Measurements from ENCODE around the gene SLC2A11.
"Not testable (repeated sequence)": the region's sequence is repeated elsewhere in the genome, so short reads cannot be mapped to it uniquely, and the experiment has no call there.

SLC2A11 gene

DNA sequence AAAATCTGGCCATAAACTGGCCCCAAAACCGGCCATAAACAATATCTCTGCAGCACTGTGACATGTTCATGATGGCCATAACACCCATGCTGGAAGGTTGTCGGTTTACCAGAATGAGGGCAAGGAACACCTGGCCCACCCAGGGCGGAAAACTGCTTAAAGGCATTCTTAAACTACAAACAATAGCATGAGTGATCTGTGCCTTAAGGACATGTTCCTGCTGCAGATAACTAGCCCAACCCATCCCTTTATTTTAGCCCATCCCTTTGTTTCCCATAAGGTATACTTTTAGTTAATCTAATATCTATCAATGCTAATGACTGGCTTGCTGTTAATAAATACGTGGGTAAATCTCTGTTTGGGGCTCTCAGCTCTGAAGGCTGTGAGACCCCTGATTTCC is 42.6 kb downstream of the SLC2A11 start:
- H3K4me2 ChIP-seq (ENCODE audit: low read length); H4K8ac ChIP-seq (ENCODE audit: low read depth, low read length); H3K9ac ChIP-seq (ENCODE audit: low read length); H2AFZ ChIP-seq (ENCODE audit: insufficient read depth, low read length, poor library complexity); H2BK120ac ChIP-seq (ENCODE audit: insufficient read depth, low read length, poor library complexity); H3K4ac ChIP-seq (ENCODE audit: low read depth, low read length); H2BK12ac ChIP-seq (ENCODE audit: low read length); DNase-seq; H3K79me2 ChIP-seq (ENCODE audit: control insufficient read depth, insufficient read depth, low read length, poor library complexity); H3K27ac ChIP-seq (ENCODE audit: low read depth, low read length); H2AK5ac ChIP-seq (ENCODE audit: low read length); H3K79me1 ChIP-seq (ENCODE audit: low read length); H3K23ac ChIP-seq (ENCODE audit: low read length); H4K12ac ChIP-seq (ENCODE audit: low read depth, low read length); H3K14ac ChIP-seq (ENCODE audit: low read length); H3K4me3 ChIP-seq (ENCODE audit: low read depth, low read length); H3K27me3 ChIP-seq (ENCODE audit: insufficient read depth, low read length); H3K18ac ChIP-seq (ENCODE audit: low read length); H3K4me1 ChIP-seq (ENCODE audit: control insufficient read depth in 1 of 2, insufficient read depth in 2 of 2, low read length in 2 of 2); H2BK5ac ChIP-seq (ENCODE audit: low read depth, low read length, poor library complexity); H3K9me3 ChIP-seq (ENCODE audit: insufficient read depth, low read depth, low read length); H4K91ac ChIP-seq (ENCODE audit: low read depth, low read length): not testable (repeated sequence)
- peaks cover 19 to 21% of the 10 kb centered on the region in 2 experiments for H3K36me3 ChIP-seq (ENCODE audit: control insufficient read depth in 1 of 2, insufficient read depth in 2 of 2, low read length in 2 of 2)
- no CpG with 5 or more reads among the region's 4 CpGs for WGBS (ENCODE audit: extremely low coverage, insufficient coverage, insufficient read length)

DNA sequence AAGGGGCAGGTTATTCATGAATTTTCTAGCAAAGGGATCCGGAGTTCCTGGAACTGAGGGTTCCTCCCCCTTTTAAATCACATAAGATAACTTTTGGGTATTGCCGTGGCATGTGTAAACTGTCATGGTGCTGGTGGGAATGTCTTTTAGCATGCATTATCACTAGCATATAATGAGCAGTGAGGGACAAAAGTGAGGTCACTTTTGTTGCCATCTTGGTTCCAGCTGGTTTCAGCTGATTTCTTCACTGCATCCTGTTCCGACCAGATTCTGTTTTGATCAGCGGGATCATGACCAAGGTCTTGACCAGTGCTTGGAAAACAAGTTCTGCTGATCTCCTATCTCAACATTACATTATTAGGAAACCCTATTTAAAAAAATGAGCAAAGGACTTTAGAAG is 43.9 kb downstream of the SLC2A11 start:
- Histone ChIP-seq H3K23ac (ENCODE audit: low read length) (no peak overlapping the region), H2BK120ac (ENCODE audit: insufficient read depth, low read length, poor library complexity) (no peak overlapping the region), H3K14ac (ENCODE audit: low read length) (no peak overlapping the region), H3K4me3 (ENCODE audit: low read depth, low read length) (no peak overlapping the region), H3K4me1 (ENCODE audit: control insufficient read depth in 1 of 2, insufficient read depth in 2 of 2, low read length in 2 of 2) (no peaks in the 10 kb centered on the region), H4K8ac (ENCODE audit: low read depth, low read length) (no peak overlapping the region), H4K91ac (ENCODE audit: low read depth, low read length) (no peak overlapping the region), H2AK5ac (ENCODE audit: low read length) (no peak overlapping the region), H3K27me3 (ENCODE audit: insufficient read depth, low read length) (no peaks in the 10 kb centered on the region), H2AFZ (ENCODE audit: insufficient read depth, low read length, poor library complexity) (no peak overlapping the region), H3K9ac (ENCODE audit: low read length) (no peak overlapping the region), H3K18ac (ENCODE audit: low read length) (no peak overlapping the region), H3K4ac (ENCODE audit: low read depth, low read length) (no peak overlapping the region), H4K12ac (ENCODE audit: low read depth, low read length) (no peak overlapping the region), H3K4me2 (ENCODE audit: low read length) (no peak overlapping the region), H3K36me3 (ENCODE audit: control insufficient read depth in 1 of 2, insufficient read depth in 2 of 2, low read length in 2 of 2) (peaks cover 7 to 9% of the 10 kb centered on the region in 2 experiments), H3K9me3 (ENCODE audit: insufficient read depth, low read depth, low read length) (peaks cover 3% of the 10 kb centered on the region), H3K27ac (ENCODE audit: low read depth, low read length) (no peak overlapping the region), H2BK12ac (ENCODE audit: low read length) (no peak overlapping the region), H2BK5ac (ENCODE audit: low read depth, low read length, poor library complexity) (no peak overlapping the region), H3K79me1 (ENCODE audit: low read length) (no peaks in the 10 kb centered on the region), H3K79me2 (ENCODE audit: control insufficient read depth, insufficient read depth, low read length, poor library complexity) (no peaks in the 10 kb centered on the region)
- no peak for DNase-seq
- WGBS (ENCODE audit: extremely low coverage, insufficient coverage, insufficient read length) = no CpG with 5 or more reads among the region's 4 CpGs

DNA sequence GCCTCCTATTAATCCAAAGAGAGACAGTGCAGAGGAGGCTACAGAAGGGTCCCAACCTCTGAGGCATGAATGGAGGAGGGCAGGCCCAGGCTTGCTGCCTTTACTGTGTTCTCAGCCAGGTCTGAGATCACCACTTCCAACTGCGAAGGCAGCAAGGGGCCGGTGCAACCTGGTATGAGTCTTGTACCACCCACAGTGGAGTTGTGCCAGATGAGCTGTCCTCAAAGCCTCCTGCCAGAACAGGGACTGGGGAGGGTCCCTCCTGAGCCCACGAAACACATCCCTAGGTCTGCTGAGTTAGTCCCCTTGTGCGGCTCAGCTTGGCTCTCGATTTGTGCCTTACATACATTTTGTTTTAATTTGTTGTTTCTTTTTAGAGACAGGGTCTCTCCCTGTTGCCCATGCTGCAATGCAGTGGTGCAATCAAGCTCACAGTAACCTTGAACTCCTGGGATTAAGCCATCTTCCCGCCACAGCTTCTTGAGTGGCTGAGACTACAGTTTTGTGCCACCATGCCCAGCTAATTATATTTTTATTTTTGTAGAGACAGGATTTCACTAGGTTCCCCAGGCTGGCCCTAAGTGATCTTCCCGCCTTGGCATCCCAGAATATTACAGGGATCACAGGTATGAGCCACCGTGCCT is 45.8 kb downstream of the SLC2A11 start:
- DNase-seq = no peak
- no peak overlapping the region for H2AFZ ChIP-seq (ENCODE audit: insufficient read depth, low read length, poor library complexity)
- no peaks in the 10 kb centered on the region for H3K36me3 ChIP-seq (ENCODE audit: control insufficient read depth in 1 of 2, insufficient read depth in 2 of 2, low read length in 2 of 2)
- no peak overlapping the region for H4K8ac ChIP-seq (ENCODE audit: low read depth, low read length)
- no peak overlapping the region for H4K12ac ChIP-seq (ENCODE audit: low read depth, low read length)
- no peaks in the 10 kb centered on the region for H3K27me3 ChIP-seq (ENCODE audit: insufficient read depth, low read length)
- no peaks in the 10 kb centered on the region for H3K79me2 ChIP-seq (ENCODE audit: control insufficient read depth, insufficient read depth, low read length, poor library complexity)
- H3K4me2 ChIP-seq (ENCODE audit: low read length) = no peak overlapping the region
- H2AK5ac ChIP-seq (ENCODE audit: low read length) = no peak overlapping the region
- H3K14ac ChIP-seq (ENCODE audit: low read length) = no peak overlapping the region
- H3K27ac ChIP-seq (ENCODE audit: low read depth, low read length) = no peak overlapping the region
- H2BK120ac ChIP-seq (ENCODE audit: insufficient read depth, low read length, poor library complexity) = no peak overlapping the region
- no peaks in the 10 kb centered on the region for H3K79me1 ChIP-seq (ENCODE audit: low read length)
- WGBS (ENCODE audit: extremely low coverage, insufficient coverage, insufficient read length) = no CpG with 5 or more reads among the region's 8 CpGs
- H4K91ac ChIP-seq (ENCODE audit: low read depth, low read length) = no peak overlapping the region
- H3K4me3 ChIP-seq (ENCODE audit: low read depth, low read length) = no peak overlapping the region
- H3K9me3 ChIP-seq (ENCODE audit: insufficient read depth, low read depth, low read length) = peaks cover 3% of the 10 kb centered on the region
- no peak overlapping the region for H2BK12ac ChIP-seq (ENCODE audit: low read length)
- H3K4ac ChIP-seq (ENCODE audit: low read depth, low read length) = no peak overlapping the region
- no peak overlapping the region for H3K18ac ChIP-seq (ENCODE audit: low read length)
- no peak overlapping the region for H3K9ac ChIP-seq (ENCODE audit: low read length)
- no peak overlapping the region for H2BK5ac ChIP-seq (ENCODE audit: low read depth, low read length, poor library complexity)
- H3K23ac ChIP-seq (ENCODE audit: low read length) = no peak overlapping the region
- no peaks in the 10 kb centered on the region for H3K4me1 ChIP-seq (ENCODE audit: control insufficient read depth in 1 of 2, insufficient read depth in 2 of 2, low read length in 2 of 2)

DNA sequence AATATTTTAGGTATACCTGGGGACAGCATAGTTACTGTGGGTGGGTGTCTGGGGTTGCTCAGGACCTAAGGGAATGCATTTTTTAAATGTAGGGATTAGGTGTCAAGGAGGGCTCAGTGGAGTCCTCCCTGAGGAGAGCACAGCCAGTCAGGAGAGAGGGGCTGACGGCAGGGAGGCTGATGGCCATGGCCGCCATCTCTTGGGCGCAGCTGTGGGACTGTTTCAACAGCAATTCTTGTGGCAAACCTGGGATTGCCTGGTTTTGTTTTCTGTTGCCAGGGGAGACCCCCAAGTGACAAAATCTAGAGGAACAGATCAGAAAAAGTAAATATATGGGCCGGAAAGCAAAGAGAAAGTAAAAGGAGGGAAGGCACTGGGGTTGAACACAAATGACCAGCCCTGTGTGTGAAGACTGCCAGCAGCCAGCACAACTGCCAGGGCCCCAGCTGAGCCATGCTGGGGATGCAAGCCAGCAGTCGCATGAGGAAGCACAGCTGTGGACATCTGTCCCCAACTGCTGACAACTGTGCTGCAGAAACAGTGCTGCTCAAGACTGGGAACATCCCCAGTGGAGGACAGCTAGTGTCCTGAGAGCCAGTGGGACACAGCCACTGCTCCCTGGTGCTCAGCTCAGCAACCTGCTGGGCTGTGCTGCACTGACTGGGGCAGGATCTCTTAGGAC is 47.0 kb downstream of the SLC2A11 start:
- Histone ChIP-seq H3K14ac (ENCODE audit: low read length) (no peak overlapping the region), H3K4me1 (ENCODE audit: control insufficient read depth in 1 of 2, insufficient read depth in 2 of 2, low read length in 2 of 2) (no peaks in the 10 kb centered on the region), H2BK5ac (ENCODE audit: low read depth, low read length, poor library complexity) (no peak overlapping the region), H4K12ac (ENCODE audit: low read depth, low read length) (no peak overlapping the region), H3K79me2 (ENCODE audit: control insufficient read depth, insufficient read depth, low read length, poor library complexity) (no peaks in the 10 kb centered on the region), H2BK120ac (ENCODE audit: insufficient read depth, low read length, poor library complexity) (no peak overlapping the region), H2AK5ac (ENCODE audit: low read length) (no peak overlapping the region), H2AFZ (ENCODE audit: insufficient read depth, low read length, poor library complexity) (no peak overlapping the region), H4K91ac (ENCODE audit: low read depth, low read length) (no peak overlapping the region), H4K8ac (ENCODE audit: low read depth, low read length) (no peak overlapping the region), H3K4me2 (ENCODE audit: low read length) (no peak overlapping the region), H3K9me3 (ENCODE audit: insufficient read depth, low read depth, low read length) (peaks cover 3% of the 10 kb centered on the region), H3K27me3 (ENCODE audit: insufficient read depth, low read length) (no peaks in the 10 kb centered on the region), H3K4ac (ENCODE audit: low read depth, low read length) (no peak overlapping the region), H3K9ac (ENCODE audit: low read length) (peak overlapping the region; percentile 41), H3K36me3 (ENCODE audit: control insufficient read depth in 1 of 2, insufficient read depth in 2 of 2, low read length in 2 of 2) (no peaks in the 10 kb centered on the region), H3K79me1 (ENCODE audit: low read length) (no peaks in the 10 kb centered on the region), H2BK12ac (ENCODE audit: low read length) (no peak overlapping the region), H3K23ac (ENCODE audit: low read length) (no peak overlapping the region), H3K18ac (ENCODE audit: low read length) (no peak overlapping the region), H3K4me3 (ENCODE audit: low read depth, low read length) (no peak overlapping the region), H3K27ac (ENCODE audit: low read depth, low read length) (no peak overlapping the region)
- WGBS (ENCODE audit: extremely low coverage, insufficient coverage, insufficient read length) = no CpG with 5 or more reads among the region's 5 CpGs
- no peak for DNase-seq
